ENCODE data around the gene MINDY1.

MINDY1 gene

GRCh38 chr1:151009674-151010345 is 3.1 kb upstream of the MINDY1 start:
- DNase-seq (ENCODE audit: low spot score) (no peak), ATAC-seq (ENCODE audit: low read depth) (no peak)
- peaks cover 11% of the 10 kb centered on the region for H3K4me1 ChIP-seq (ENCODE audit: insufficient read depth, poor library complexity, severe bottlenecking)
- no peaks in the 10 kb centered on the region for H3K27me3 ChIP-seq (ENCODE audit: insufficient read depth, poor library complexity, severe bottlenecking)
- no peaks in the 10 kb centered on the region; the same call in 1 of the 2 replicates for H3K36me3 ChIP-seq (ENCODE audit: low read depth)
- no peak for TF ChIP-seq CTCF (IDR thresholded peaks at IDR 0.05; ENCODE audit: poor library complexity, severe bottlenecking)
- no peaks in the 10 kb centered on the region for H3K9me3 ChIP-seq (ENCODE audit: severe bottlenecking)
- H3K27ac ChIP-seq (ENCODE audit: poor library complexity, severe bottlenecking) = no peak overlapping the region
- no peak overlapping the region for H3K4me3 ChIP-seq (ENCODE audit: severe bottlenecking)

- no peak for DNase-seq (ENCODE audit: low spot score)
- H3K4me1 ChIP-seq (ENCODE audit: insufficient read depth, poor library complexity, severe bottlenecking) = peaks cover 15% of the 10 kb centered on the region
These were observed 2.5 kb upstream of the MINDY1 start for GRCh38 chr1:151009206-151009587.

GRCh38 chr1:151008244-151009205 is 1.8 kb upstream of the MINDY1 start, which contains the start of gene PRUNE1:
Gene PRUNE1 (plus strand): TSS chr1:151008449. CDS start chr1:151008633, 184 bp downstream.
- no peak for TF ChIP-seq CTCF (IDR thresholded peaks at IDR 0.05; ENCODE audit: poor library complexity, severe bottlenecking)
- H3K9me3 ChIP-seq (ENCODE audit: severe bottlenecking) = no peaks in the 10 kb centered on the region
- peak; percentile 68 for ATAC-seq (ENCODE audit: low read depth)

More at GRCh38 chr1:151009206-151009587, 2.5 kb upstream of the MINDY1 start:
- no peak for TF ChIP-seq CTCF (IDR thresholded peaks at IDR 0.05; ENCODE audit: poor library complexity, severe bottlenecking)
- Histone ChIP-seq H3K36me3 (ENCODE audit: low read depth) (no peaks in the 10 kb centered on the region; the same call in 1 of the 2 replicates), H3K27me3 (ENCODE audit: insufficient read depth, poor library complexity, severe bottlenecking) (no peaks in the 10 kb centered on the region), H3K27ac (ENCODE audit: poor library complexity, severe bottlenecking) (peak overlapping the region; percentile 75), H3K4me3 (ENCODE audit: severe bottlenecking) (peak overlapping the region; percentile 61), H3K9me3 (ENCODE audit: severe bottlenecking) (no peaks in the 10 kb centered on the region)
- no peak for ATAC-seq (ENCODE audit: low read depth)

GRCh38 chr1:151007853-151008243 is 1.1 kb upstream of the MINDY1 start:
- H3K36me3 ChIP-seq (ENCODE audit: low read depth) = no peaks in the 10 kb centered on the region; the same call in 1 of the 2 replicates
- peaks cover 18% of the 10 kb centered on the region for H3K4me1 ChIP-seq (ENCODE audit: insufficient read depth, poor library complexity, severe bottlenecking)
- peak overlapping the region; percentile 75 for H3K27ac ChIP-seq (ENCODE audit: poor library complexity, severe bottlenecking)
- ATAC-seq (ENCODE audit: low read depth) = no peak
- no peaks in the 10 kb centered on the region for H3K9me3 ChIP-seq (ENCODE audit: severe bottlenecking)
- TF ChIP-seq CTCF (IDR thresholded peaks at IDR 0.05; ENCODE audit: poor library complexity, severe bottlenecking) = no peak
- no peak for DNase-seq (ENCODE audit: low spot score)
- H3K27me3 ChIP-seq (ENCODE audit: insufficient read depth, poor library complexity, severe bottlenecking) = no peaks in the 10 kb centered on the region
- H3K4me3 ChIP-seq (ENCODE audit: severe bottlenecking) = peak overlapping the region; percentile 61

More at GRCh38 chr1:151008244-151009205, 1.8 kb upstream of the MINDY1 start, which contains the start of gene PRUNE1:
- peak; percentile 96 for DNase-seq (ENCODE audit: low spot score)
- Histone ChIP-seq H3K27me3 (ENCODE audit: insufficient read depth, poor library complexity, severe bottlenecking) (no peaks in the 10 kb centered on the region), H3K4me1 (ENCODE audit: insufficient read depth, poor library complexity, severe bottlenecking) (peaks cover 18% of the 10 kb centered on the region), H3K36me3 (ENCODE audit: low read depth) (no peaks in the 10 kb centered on the region; the same call in 1 of the 2 replicates), H3K4me3 (ENCODE audit: severe bottlenecking) (peak within 1 kb of the TSS; percentile 61), H3K27ac (ENCODE audit: poor library complexity, severe bottlenecking) (peak within 1 kb of the TSS; percentile 75)
